Measurements from ENCODE around the gene FAM174C.

DNA sequence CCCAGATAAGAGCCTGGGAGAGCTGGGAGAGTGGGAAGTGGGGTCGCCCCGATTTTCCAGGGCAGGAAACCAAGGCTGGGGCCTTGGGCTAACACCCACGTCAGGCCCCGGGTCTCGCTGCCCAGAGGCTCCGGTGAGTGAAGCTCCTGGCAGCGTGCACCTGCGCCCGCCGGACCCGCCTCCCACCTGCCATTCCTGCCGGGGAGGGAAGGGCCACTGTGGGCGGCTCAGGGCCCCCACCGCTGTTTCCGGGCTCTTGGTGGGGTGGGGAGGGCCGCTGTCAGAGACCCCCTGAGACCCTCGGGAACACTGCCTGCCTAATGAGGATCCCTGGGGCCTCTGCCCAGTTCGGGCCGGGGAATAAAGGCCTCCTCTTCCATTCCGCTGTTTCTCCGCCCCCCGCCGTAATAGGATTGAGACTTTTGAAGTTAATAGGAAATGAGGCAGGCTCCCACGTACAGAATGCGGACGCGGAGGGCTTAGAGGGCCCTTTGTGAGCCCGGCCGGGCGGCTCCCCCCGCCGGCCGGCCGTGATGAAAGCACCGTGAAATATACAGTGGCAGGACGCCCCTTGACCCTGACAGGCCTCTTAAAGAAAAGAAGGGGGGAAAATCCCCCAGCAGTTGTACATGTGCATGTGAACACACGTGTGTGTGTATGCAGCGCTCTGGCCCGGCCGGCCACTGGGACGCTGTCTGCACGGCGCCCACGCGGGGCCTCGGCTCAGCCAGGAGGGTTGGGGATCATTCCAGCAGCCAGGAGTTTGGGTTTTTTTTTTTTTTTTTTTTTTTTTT lies 43.5 kb downstream of the FAM174C start:
- TF ChIP-seq, protein P1, sequence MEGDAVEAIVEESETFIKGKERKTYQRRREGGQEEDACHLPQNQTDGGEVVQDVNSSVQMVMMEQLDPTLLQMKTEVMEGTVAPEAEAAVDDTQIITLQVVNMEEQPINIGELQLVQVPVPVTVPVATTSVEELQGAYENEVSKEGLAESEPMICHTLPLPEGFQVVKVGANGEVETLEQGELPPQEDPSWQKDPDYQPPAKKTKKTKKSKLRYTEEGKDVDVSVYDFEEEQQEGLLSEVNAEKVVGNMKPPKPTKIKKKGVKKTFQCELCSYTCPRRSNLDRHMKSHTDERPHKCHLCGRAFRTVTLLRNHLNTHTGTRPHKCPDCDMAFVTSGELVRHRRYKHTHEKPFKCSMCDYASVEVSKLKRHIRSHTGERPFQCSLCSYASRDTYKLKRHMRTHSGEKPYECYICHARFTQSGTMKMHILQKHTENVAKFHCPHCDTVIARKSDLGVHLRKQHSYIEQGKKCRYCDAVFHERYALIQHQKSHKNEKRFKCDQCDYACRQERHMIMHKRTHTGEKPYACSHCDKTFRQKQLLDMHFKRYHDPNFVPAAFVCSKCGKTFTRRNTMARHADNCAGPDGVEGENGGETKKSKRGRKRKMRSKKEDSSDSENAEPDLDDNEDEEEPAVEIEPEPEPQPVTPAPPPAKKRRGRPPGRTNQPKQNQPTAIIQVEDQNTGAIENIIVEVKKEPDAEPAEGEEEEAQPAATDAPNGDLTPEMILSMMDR (IDR thresholded peaks at IDR 0.05) = no peak
- no peak for TF ChIP-seq POLR2AphosphoS5 (IDR thresholded peaks at IDR 0.05)
- TF ChIP-seq POLR2A (IDR thresholded peaks at IDR 0.05) = no peak
